ENCODE measurements around the gene SIN3A.
A peak's percentile ranks its signal among the peaks of the same experiment; 100 is the strongest.

The SIN3A gene

GRCh38 chr15:75367913-75368688, 83.4 kb downstream of the SIN3A start, which contains the start of gene MAN2C1:
TSS of gene MAN2C1 (minus strand) at chr15:75368607. CDS start at chr15:75368583, 24 bp downstream.
- FAIRE-seq, result peak; percentile 100
- peak; percentile 88 for DNase-seq (ENCODE audit: insufficient read length)
- peak; percentile 98 for TF ChIP-seq TAF1 (IDR thresholded peaks at IDR 0.05; ENCODE audit: borderline replicate concordance, low read depth, low read length)
- TF ChIP-seq POLR2AphosphoS5 (IDR thresholded peaks at IDR 0.05; ENCODE audit: low read depth, low read length), result peak; percentile 95
- TF ChIP-seq POLR2A (IDR thresholded peaks at IDR 0.05; ENCODE audit: low read depth, low read length), result peak; percentile 97

GRCh38 chr15:75367406-75367912, 84.0 kb downstream of the SIN3A start:
- FAIRE-seq, result no peak
- no peak for DNase-seq (ENCODE audit: insufficient read length)
- TF ChIP-seq POLR2A (IDR thresholded peaks at IDR 0.05; ENCODE audit: low read depth, low read length) (no peak), TAF1 (IDR thresholded peaks at IDR 0.05; ENCODE audit: borderline replicate concordance, low read depth, low read length) (no peak), POLR2AphosphoS5 (IDR thresholded peaks at IDR 0.05; ENCODE audit: low read depth, low read length) (no peak)

- TF ChIP-seq POLR2A (IDR thresholded peaks at IDR 0.05; ENCODE audit: low read depth, low read length) (no peak), POLR2AphosphoS5 (IDR thresholded peaks at IDR 0.05; ENCODE audit: low read depth, low read length) (no peak), TAF1 (IDR thresholded peaks at IDR 0.05; ENCODE audit: borderline replicate concordance, low read depth, low read length) (no peak)
- no peak for FAIRE-seq
- DNase-seq (ENCODE audit: insufficient read length), result no peak
Measured at GRCh38 chr15:75367006-75367405, 84.5 kb downstream of the SIN3A start.

GRCh38 chr15:75366163-75366562, 85.3 kb downstream of the SIN3A start:
- DNase-seq (ENCODE audit: insufficient read length) (no peak), FAIRE-seq (no peak)
- no peak for TF ChIP-seq TAF1 (IDR thresholded peaks at IDR 0.05; ENCODE audit: borderline replicate concordance, low read depth, low read length)
- TF ChIP-seq POLR2AphosphoS5 (IDR thresholded peaks at IDR 0.05; ENCODE audit: low read depth, low read length), result no peak
- no peak for TF ChIP-seq POLR2A (IDR thresholded peaks at IDR 0.05; ENCODE audit: low read depth, low read length)

GRCh38 chr15:75364881-75365280, 86.6 kb downstream of the SIN3A start:
- no peak for TF ChIP-seq TAF1 (IDR thresholded peaks at IDR 0.05; ENCODE audit: borderline replicate concordance, low read depth, low read length)
- no peak for TF ChIP-seq POLR2A (IDR thresholded peaks at IDR 0.05; ENCODE audit: low read depth, low read length)
- TF ChIP-seq POLR2AphosphoS5 (IDR thresholded peaks at IDR 0.05; ENCODE audit: low read depth, low read length), result no peak
- DNase-seq (ENCODE audit: insufficient read length) (no peak), FAIRE-seq (no peak)

- FAIRE-seq, result no peak
Measured at GRCh38 chr15:75363786-75364185, 87.7 kb downstream of the SIN3A start.

GRCh38 chr15:75362642-75363249, 88.7 kb downstream of the SIN3A start:
- TF ChIP-seq POLR2AphosphoS5 (IDR thresholded peaks at IDR 0.05; ENCODE audit: low read depth, low read length) (no peak; the same call in 1 of the 2 replicates), TAF1 (IDR thresholded peaks at IDR 0.05; ENCODE audit: borderline replicate concordance, low read depth, low read length) (no peak), POLR2A (IDR thresholded peaks at IDR 0.05; ENCODE audit: low read depth, low read length) (no peak)
- FAIRE-seq, result no peak
- DNase-seq (ENCODE audit: insufficient read length), result no peak

More at GRCh38 chr15:75363786-75364185, 87.7 kb downstream of the SIN3A start:
- no peak for TF ChIP-seq TAF1 (IDR thresholded peaks at IDR 0.05; ENCODE audit: borderline replicate concordance, low read depth, low read length)
- TF ChIP-seq POLR2AphosphoS5 (IDR thresholded peaks at IDR 0.05; ENCODE audit: low read depth, low read length), result no peak
- TF ChIP-seq POLR2A (IDR thresholded peaks at IDR 0.05; ENCODE audit: low read depth, low read length), result peak; percentile 21; the same call in 1 of the 2 replicates
- no peak for DNase-seq (ENCODE audit: insufficient read length)

GRCh38 chr15:75361989-75362641, 89.4 kb downstream of the SIN3A start:
- DNase-seq (ENCODE audit: insufficient read length) (no peak), FAIRE-seq (no peak)
- TF ChIP-seq TAF1 (IDR thresholded peaks at IDR 0.05; ENCODE audit: borderline replicate concordance, low read depth, low read length), result no peak
- no peak; the same call in 1 of the 2 replicates for TF ChIP-seq POLR2A (IDR thresholded peaks at IDR 0.05; ENCODE audit: low read depth, low read length)
- no peak for TF ChIP-seq POLR2AphosphoS5 (IDR thresholded peaks at IDR 0.05; ENCODE audit: low read depth, low read length)

GRCh38 chr15:75361361-75361988, 90.0 kb downstream of the SIN3A start:
- DNase-seq (ENCODE audit: insufficient read length) (no peak), FAIRE-seq (no peak)
- TF ChIP-seq TAF1 (IDR thresholded peaks at IDR 0.05; ENCODE audit: borderline replicate concordance, low read depth, low read length) (no peak), POLR2A (IDR thresholded peaks at IDR 0.05; ENCODE audit: low read depth, low read length) (no peak), POLR2AphosphoS5 (IDR thresholded peaks at IDR 0.05; ENCODE audit: low read depth, low read length) (no peak; the same call in 1 of the 2 replicates)

GRCh38 chr15:75360856-75361255, 90.6 kb downstream of the SIN3A start:
- TF ChIP-seq POLR2AphosphoS5 (IDR thresholded peaks at IDR 0.05; ENCODE audit: low read depth, low read length) (no peak), TAF1 (IDR thresholded peaks at IDR 0.05; ENCODE audit: borderline replicate concordance, low read depth, low read length) (no peak), POLR2A (IDR thresholded peaks at IDR 0.05; ENCODE audit: low read depth, low read length) (no peak)
- DNase-seq (ENCODE audit: insufficient read length) (no peak), FAIRE-seq (no peak)

GRCh38 chr15:75360391-75360790, 91.1 kb downstream of the SIN3A start:
- no peak for TF ChIP-seq TAF1 (IDR thresholded peaks at IDR 0.05; ENCODE audit: borderline replicate concordance, low read depth, low read length)
- no peak for TF ChIP-seq POLR2AphosphoS5 (IDR thresholded peaks at IDR 0.05; ENCODE audit: low read depth, low read length)
- TF ChIP-seq POLR2A (IDR thresholded peaks at IDR 0.05; ENCODE audit: low read depth, low read length), result no peak
- FAIRE-seq (no peak), DNase-seq (ENCODE audit: insufficient read length) (no peak)
